ENCODE measurements around the gene GRK1.

GRK1 gene

DNA sequence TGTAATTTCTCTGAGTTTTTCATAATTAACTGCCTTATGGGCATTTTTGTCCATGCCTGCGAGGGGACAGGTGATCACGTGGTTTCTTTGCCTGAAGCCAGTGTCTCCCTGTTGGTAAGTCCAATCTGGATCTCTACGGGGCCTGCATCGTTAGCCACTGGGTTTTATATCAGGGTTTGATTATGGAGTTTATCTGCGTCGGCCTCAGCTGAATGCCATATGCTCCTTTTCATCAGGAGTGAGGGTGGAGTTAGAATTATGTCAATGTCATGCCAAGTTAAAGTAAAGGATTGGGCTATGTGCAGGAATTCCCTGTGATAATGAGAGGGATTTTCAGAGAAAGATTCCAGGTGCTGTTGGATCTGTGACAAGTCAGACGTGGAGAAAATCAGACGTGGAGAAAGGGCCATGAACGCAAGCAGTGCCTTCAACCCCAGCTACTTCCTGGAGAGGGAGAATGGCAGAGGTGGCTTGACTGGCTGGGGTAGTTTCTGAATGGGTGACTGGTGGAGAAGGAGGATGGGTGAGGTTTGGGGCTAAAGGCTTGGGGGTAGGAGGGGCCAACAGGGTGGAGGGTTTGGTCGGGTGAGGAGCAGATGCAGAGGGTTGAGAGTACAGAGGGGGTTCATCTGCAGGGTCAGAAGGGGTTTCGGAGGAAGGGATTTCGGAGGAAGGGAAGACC is 116.3 kb downstream of the GRK1 start:
- no peak for DNase-seq

DNA sequence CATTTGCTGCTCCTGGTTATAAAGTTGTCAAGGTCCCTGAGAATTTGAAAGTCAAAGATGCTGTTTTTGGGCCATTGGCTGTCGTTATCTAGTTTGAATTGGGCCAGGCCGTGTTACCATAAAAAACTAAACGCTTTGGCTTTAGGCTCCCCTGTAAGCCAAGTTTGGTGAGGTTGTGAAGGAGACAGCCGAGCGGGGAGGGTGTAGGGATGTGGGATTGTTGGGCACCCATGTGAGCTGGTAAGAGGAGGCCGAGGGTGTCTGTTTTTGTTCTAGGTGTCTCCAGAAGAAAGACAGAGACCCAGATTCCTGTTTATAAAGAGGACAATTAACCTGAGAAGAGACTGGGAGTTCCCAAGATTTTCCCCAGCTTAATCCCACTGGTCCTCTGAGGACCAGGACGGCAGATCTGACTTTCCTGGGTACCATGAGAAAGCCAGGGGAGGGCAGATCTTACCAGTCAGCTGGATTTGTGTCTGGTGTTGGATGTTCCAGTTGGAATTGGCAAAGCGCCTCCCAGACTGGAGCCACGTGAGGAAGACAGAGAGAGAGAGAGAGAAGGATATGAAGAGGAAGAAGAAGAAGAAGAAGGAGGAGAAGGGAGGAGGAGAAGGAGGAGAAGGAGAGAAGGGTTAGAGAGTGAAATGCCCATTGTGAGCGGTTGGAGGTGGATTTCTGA is 117.1 kb downstream of the GRK1 start:
- no peak for DNase-seq

DNA sequence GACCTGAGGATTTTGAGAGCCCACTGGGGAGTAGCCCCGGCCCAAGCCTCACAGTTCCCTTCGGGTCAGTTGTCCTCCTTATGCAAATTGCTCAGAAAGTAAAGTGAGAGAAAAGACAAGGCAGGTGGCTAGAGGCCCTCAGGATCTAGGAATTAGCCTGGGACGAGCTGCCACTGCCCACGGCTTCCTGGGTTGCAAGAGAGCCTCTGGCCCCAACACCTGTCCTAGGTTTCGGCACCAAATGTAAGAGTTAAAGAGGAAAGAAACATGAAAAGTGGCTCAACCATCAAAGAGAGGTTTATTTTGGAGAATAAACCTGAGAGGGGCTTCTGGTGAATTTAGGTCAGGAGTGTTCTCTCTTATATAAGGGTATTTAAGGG is 117.6 kb downstream of the GRK1 start:
- no peak for DNase-seq

DNA sequence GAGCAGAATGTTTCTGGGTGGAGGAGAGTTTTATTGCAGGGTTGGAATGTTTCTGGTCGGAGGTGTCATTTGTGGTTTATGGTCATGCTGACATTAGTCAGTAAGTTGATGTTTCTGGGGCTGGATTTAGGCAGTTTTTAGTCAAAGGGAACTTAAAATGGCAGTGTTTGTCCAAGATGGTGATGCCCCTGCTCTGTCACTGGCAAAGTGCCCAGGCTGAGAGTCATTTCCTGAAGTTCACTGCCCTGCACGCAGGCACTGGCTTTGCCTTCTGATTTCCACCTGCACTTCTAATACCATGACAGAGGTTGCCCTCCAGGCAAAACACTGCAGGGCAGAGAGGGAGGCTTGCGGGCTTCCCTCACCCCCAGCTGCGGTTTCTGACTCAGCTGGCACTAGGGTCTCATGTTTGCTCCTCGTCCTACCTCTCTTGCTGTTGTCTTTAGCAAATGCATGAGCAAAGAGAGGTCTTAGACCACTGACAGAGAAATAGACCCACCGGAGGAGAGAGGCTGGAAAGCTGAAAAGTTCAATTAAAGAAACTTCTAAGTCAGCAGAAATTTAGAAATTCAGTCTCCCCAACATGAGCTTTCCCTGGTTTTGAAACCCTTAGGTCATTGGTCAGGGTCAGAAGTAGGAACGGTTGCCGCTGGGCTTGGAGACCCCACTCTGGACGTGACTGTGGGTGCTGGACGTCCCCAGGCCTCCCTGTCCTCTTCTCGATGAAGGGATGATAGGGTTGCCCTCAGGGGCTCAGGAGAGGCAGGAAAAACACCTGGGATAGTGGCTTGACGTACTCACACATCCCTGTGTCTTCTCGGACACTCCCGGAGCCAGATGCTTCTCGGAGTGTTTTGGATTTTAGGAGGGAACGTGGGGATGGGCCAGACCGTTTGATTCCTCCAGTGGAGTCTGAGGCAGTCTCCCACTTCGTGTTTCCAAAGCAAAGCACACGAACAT is 118.3 kb downstream of the GRK1 start:
- DNase-seq, result no peak

DNA sequence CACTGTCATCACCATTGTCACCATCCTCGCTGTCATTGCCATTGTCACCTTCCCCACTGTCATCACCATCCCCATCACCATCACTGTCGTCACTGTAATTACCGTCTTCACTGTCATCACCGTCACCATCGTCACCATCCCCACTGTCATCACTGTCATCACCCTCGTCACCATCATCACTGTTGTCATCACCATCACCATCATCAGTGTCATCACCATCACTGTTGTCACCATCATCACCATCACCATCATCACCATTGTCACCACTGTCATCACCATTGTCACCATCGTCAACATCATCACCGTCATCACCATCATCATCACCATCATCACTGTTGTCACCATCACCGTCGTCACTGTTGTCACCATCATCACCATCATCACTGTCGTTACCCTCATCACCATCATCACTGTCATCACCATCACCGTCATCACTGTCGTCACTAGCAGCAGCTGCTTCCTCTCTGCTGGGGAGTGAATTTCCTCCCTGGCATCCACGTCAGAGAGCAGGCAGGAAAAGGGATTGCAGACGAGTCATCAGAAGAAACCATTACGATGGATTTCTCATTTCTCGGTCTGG is 119.3 kb downstream of the GRK1 start:
- no peak for DNase-seq

Measured in effector CD4-positive, alpha-beta T cell (primary cell).